DMS53 treated with DMSO at 0.1 percent for 48 hours (cell line): ENCODE data around the gene RASGEF1B.

ENCODE experiments used
- DNase-seq: peaks from one replicate; lab custom pipeline; 2025; ENCODE audit not compliant: unreplicated experiment; lab: John Stamatoyannopoulos, UW

RASGEF1B gene

GRCh38 chr4:81471588-81472280 is at the start of gene RASGEF1B:
Gene RASGEF1B, minus strand, starts transcription at chr4:81471907. Its CDS starts 12,399 bp downstream, at chr4:81459508.
- peak; percentile 94 for DNase-seq

DNA sequence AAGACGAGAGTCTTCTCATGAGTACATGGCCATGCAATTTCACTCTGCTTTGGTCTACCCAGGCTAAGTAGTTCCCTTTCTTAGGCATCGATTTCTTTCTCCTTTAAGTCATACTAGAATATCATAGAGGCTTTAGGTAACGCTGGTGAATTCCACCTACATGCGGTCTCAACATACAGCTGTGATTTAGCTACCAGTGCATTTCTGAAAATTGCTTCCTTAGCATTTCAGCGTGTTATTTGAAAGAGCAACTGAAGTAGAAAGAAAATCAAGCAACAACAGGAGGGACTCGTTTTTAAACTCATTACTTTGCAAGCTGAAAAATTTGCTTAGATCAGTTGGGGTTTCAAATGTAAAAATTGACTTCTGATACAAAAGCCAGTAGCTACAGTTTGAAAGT is 48.1 kb upstream of the RASGEF1B start:
- DNase-seq = no peak

GRCh38 chr4:81519427-81519773 is 47.7 kb upstream of the RASGEF1B start:
- DNase-seq = no peak

DNA sequence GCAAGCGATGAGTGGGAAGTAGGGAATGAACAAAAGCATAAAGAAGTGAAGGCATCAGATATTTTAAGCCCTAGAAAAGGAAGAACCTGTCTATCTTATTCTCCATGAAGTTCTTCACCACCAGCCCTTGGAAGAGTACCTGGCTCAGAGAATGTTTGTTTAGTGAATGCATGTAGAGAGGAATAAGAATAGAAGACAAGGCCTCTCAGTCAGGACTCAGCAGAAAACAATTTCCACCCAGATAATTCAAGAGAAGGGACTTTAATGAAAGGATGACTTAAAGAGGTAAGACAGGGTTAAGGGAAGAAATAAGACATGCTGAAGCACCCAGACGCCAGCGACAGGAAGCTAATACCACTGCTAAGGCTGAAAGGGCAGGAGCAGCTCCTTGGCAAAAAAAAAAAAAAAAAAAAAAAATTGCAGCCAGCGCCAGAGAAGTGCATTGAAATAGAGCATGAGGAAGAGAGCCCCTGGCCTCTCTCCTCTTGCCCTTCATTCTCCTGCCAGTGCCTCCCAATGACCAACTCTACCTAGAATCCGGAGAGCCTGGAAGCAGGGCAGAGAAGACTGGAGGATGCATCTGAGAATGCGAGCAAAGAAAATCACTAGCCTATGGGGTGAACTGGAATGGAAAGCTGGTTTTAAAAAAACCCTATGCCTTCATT is 47.2 kb upstream of the RASGEF1B start:
- no peak for DNase-seq

- no peak for DNase-seq
These were observed 44.5 kb upstream of the RASGEF1B start for GRCh38 chr4:81516241-81516640.

DNA sequence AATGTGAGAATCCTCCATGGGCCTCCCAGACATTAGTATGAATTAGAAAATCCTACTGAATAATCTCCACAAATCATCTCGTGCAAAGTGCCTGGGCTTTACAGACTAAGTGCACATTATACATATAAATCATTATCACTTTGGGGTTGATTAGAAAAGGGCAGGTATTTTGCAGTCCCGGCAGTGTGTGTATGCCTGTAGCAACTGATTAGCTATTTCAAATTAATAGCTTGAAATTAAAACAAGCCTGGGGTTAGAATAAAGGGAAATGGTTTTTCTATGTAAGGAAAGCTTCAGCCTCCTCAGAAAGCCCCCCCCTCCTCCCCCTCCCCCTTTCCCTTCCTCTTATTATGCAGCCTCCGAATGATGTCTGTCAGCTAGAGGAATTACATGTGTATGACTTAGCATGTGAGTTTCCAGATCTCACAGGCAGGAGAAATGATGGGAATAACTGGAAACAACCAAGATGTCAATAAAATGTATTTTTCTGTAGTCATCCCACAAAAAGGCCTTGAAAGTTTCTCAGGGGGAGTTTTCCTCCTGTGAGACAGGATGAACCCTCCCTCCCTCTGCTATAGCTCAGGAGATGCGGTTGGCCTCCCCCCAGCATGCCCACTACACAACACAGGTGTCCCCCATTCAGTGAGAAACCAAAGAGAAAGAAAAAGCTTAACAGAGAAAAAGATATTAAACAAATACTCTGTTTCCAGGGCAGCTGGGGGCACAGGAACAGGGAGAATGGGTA is 41.2 kb upstream of the RASGEF1B start:
- no peak for DNase-seq

GRCh38 chr4:81512001-81512756 is 40.5 kb upstream of the RASGEF1B start:
- no peak for DNase-seq

GRCh38 chr4:81510643-81511178 is 39.0 kb upstream of the RASGEF1B start:
- DNase-seq = no peak

DNA sequence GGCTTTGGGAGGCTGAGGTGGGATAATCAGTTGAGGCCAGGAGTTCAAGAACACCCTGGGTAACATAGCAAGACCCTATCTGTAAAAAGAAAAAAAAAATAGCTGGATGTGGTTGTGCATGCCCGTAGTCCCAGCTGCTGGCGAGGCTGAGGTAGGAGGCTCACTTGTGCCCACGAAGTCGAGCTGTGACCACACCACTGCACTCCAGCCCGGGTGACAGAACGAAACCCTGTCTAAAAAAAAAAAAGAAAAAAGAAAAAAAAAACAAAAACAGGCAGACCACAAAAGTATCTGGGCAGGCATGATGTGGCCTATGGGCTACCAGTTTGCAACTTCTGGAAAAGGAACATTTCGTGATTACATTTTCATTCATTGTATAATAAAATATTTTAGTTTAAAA is 38.1 kb upstream of the RASGEF1B start:
- no peak for DNase-seq

DNA sequence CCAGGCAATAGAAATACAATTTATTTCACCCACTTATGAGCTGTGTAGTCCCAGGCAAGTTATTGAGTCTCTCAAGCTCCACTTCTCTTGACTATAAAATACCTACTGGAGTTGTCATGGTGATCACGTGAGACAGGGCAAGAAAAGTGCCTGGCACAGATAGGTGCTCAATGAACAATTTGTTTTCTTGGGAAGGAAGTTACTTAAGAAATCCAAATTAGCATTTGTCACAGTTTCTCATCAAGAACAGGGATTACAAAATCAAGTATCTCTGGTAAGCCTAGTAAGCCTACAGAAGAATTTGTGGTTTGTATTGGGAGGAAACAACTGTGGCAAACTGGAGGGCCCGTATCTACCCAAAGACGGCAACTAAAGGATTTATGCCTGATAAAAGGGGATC is 37.5 kb upstream of the RASGEF1B start:
- no peak for DNase-seq

GRCh38 chr4:81508411-81509185 is 36.9 kb upstream of the RASGEF1B start:
- DNase-seq = no peak

DNA sequence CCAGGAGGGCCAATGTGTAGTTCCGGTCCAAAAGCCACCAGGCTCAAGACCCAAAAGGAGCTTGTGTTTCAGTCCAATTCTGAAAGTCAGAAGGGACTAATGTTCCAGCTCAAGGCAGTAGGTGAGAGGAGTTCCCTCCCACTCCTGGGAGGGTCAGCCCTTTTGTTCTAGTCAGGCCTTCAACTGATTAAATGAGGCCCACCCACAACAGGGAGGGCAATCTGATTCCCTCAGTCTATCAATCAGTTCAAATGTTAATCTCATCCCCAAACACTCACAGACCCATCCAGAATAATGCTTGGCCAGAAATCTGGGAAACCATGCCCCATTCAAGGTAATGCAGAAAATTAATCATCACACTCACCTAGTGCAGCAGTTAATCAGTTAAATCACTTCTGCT is 35.8 kb upstream of the RASGEF1B start:
- no peak for DNase-seq

- DNase-seq = no peak
These were observed 35.0 kb upstream of the RASGEF1B start for GRCh38 chr4:81506731-81507130.

GRCh38 chr4:81505726-81506125 is 34.0 kb upstream of the RASGEF1B start:
- no peak for DNase-seq

GRCh38 chr4:81505004-81505598 is 33.4 kb upstream of the RASGEF1B start:
- no peak for DNase-seq

- DNase-seq = no peak
These were observed 32.7 kb upstream of the RASGEF1B start for GRCh38 chr4:81504112-81505003.

DNA sequence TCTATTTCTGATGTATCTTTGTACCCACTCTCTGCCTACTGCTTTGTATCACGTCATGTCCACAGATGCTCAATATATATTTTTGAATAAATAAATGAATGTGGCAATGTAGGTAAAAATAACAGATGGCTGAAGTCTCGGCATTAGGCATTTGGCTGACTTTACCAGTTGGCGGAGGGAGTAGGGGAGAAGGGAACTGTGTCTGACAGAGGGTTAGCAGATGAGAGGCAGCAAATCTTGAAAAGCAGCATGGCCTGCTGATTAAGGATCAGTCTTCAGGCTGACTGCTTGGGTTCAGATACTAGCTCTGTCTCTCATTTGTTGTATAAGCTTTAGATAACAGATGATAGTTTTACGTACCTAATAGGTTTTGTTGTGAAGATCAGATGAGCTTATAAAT is 31.9 kb upstream of the RASGEF1B start:
- no peak for DNase-seq

DNA sequence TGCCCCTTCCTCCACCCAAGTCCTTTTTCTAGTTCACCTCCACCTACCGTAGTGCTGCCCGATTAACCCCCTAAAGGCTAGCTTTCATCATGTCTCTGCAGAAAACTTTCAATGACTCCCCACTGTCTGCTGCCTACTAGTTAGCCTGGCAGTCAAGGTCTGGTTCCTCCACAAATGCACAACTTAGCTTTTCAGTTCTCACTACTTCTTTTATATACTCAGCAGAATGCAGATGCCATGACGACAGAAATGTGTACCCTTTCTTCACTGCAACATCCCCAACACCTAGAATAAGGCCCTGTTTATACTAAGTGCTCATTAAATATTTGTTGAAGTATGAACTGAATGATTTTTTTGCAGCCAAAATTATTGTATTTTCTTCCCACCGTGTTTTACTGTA is 30.9 kb upstream of the RASGEF1B start:
- DNase-seq = no peak

DNA sequence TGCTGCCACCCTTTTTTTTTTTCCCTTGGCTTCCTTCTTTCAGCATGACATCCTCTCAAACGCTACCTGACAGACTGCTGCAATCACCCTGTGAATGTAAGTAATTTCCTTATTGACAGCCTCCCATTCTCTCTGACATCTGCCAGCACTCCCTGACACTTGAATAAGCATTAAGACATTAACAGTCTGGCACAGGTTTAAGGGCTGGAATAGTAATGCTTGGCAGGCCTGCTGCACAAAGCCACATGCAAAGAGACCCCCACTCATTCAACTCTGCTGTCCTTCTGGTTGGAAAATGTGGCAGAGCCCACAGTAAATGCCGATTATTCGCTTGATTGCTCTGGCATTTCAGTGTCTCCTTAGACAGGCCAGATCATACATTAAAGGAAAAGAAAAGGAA is 28.1 kb upstream of the RASGEF1B start:
- DNase-seq = no peak
